Body of pancreas (tissue), 4 donors: ENCODE measurements around the gene PDE7B.

Experiments used
- POLR2A ChIP-seq, 3 donors: fragments of 450-650 bp; IDR thresholded peaks; one replicate each; pipeline ENCODE4 v1.6.1; 2016; ENCODE audit warnings: antibody characterized with exemption in 3 of 3, mild to moderate bottlenecking in 2 of 3
- TF ChIP-seq, protein P1 (sequence below), 7 experiments: fragments of 450-650 bp in 4 of 7; fragments of 200-600 bp in 3 of 7; sonication (generic) in 3 of 7; IDR thresholded peaks; one replicate each; pipeline ENCODE4 v1.5.1; 2016 to 2019; ENCODE audit warnings: antibody characterized with exemption in 7 of 7

DNA sequence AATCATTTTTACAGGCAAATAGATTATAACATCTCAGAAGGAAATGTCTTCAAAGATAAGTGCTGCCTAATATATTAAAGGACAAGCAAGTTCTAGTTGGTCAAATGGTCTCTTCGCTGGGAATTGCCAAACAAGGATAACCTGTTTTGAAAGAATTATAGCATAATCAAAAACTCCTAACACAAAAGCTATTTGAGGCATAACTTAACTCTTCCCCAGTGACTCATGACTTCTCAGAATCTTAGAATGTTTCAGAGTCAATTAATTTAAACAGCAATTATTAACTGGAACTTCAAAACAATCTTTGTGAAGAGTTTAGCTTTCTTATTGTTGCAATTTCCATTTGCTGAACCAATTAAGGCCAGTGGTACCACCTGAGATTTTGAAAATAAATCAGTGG, 272.0 kb downstream of the PDE7B start:
- TF ChIP-seq, protein P1, sequence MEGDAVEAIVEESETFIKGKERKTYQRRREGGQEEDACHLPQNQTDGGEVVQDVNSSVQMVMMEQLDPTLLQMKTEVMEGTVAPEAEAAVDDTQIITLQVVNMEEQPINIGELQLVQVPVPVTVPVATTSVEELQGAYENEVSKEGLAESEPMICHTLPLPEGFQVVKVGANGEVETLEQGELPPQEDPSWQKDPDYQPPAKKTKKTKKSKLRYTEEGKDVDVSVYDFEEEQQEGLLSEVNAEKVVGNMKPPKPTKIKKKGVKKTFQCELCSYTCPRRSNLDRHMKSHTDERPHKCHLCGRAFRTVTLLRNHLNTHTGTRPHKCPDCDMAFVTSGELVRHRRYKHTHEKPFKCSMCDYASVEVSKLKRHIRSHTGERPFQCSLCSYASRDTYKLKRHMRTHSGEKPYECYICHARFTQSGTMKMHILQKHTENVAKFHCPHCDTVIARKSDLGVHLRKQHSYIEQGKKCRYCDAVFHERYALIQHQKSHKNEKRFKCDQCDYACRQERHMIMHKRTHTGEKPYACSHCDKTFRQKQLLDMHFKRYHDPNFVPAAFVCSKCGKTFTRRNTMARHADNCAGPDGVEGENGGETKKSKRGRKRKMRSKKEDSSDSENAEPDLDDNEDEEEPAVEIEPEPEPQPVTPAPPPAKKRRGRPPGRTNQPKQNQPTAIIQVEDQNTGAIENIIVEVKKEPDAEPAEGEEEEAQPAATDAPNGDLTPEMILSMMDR (IDR thresholded peaks at IDR 0.05), result no peak
- no peak for TF ChIP-seq POLR2A (IDR thresholded peaks at IDR 0.05)
